ENCODE measurements around the gene PI4KB. TPM values are rescaled to one million over a fixed set of nuclear protein-coding genes. Genes with fewer than 3 reads are reported as not detected.
"Not testable (repeated sequence)": the region's sequence is repeated elsewhere in the genome, so short reads cannot be mapped to it uniquely, and the experiment has no call there.

The PI4KB gene
- total RNA-seq = 91.5 TPM

DNA sequence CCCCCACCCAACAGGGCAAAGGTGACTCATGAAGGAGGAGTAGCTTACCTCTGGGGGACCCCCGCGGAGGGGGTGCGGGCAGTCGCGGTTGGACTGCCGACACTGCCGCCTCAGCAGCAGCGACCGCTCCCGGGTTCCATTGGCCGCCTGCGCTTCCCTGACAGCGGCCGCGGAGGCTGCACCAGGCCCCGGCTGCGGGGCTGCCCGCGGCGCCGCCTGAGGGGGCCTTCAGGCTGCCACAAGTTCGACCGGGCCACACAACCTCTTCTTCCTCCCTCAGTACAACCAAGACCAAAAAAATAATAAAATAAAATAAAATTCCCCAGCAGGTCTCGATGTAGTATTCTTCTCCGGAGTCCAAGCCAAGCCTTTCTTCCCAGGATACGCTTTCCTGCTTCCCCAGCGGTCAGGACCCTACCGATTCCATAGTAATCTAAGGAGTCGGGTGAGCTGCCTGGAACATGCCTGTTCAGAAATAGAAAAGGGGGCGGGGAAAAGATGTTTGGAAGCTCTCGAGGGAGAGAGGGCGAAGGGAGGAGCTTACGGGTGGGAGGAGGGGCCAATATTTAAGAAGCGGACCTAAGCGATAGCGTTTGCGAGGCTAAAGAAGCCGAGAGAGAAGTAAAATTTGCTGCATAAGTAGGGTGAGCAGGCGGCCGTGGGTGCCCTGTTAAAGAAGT is at the start of gene PI4KB:
Gene PI4KB (minus strand): TSS at position 194 of the 680 bp plus-strand sequence. CDS start 10,935 bp downstream, outside the sequence.
- peak; percentile 95 for DNase-seq (ENCODE audit: low spot score)

DNA sequence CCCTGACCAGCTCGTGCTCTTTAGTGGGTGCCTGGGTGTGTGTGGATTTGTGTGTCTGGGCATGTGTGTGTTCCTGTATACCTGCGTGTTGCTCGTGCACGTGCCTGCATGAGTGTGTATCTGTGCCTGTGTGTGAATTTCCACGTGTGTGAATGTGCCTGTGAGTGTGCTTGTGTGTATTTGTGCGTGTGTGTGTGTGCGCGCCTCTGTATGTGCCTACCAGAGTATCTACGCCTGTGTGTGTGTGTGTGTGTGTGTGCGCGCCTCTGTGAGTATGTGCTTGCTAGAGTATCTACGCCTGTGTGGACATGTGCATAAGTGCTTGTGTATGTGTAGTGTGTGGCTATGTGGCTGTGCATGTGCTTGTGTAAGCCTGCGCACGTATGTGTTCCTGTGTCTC is 46.0 kb upstream of the PI4KB start:
- DNase-seq (ENCODE audit: low spot score) = no peak

DNA sequence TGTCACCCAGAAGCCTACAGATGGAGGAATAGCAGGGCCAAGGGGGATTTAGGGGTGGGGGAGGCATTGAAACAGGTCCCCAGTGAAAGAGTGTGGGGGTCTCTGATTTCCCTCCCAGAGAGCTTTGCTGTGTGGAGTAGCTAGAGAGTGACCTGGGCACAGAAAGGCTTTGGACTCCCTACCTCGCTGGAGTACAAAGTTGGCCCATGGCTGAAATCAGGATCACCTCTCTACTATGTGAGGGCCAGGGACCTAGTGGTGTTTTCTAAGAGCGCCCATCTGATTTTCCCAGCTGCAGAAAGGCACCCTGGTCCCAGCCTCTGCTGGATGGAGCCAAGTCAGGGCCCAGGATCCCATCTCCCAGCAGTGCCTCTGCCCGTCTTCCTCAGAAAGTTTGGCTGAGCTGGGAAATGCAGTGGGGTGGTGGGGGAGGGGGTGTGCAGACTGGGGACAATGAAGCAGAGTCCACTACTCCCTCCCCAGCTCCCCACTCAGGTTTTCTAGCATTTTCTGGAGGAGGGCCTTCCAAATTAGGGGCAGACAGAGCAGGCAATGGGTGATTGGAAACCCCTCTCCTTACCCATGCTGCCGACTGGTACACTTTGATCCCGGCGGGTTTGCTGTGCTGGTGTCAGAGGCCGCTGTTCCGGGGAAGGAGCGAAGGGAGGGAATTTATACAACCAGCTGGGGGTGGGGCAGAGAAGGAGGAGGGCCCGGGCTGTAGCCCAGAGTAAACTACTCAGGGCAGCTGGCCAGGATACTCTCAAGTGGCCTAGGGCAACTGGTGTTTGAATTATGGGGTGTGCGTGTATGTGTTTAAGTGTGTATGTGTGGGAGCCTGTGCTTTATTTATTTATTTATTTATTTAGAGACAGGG is 45.1 kb upstream of the PI4KB start, which contains the start of gene SELENBP1:
Gene SELENBP1 (minus strand): TSS at position 648 of the 877 bp plus-strand sequence. CDS start 64 bp downstream, at position 584.
- DNase-seq (ENCODE audit: low spot score) = peak; percentile 90

DNA sequence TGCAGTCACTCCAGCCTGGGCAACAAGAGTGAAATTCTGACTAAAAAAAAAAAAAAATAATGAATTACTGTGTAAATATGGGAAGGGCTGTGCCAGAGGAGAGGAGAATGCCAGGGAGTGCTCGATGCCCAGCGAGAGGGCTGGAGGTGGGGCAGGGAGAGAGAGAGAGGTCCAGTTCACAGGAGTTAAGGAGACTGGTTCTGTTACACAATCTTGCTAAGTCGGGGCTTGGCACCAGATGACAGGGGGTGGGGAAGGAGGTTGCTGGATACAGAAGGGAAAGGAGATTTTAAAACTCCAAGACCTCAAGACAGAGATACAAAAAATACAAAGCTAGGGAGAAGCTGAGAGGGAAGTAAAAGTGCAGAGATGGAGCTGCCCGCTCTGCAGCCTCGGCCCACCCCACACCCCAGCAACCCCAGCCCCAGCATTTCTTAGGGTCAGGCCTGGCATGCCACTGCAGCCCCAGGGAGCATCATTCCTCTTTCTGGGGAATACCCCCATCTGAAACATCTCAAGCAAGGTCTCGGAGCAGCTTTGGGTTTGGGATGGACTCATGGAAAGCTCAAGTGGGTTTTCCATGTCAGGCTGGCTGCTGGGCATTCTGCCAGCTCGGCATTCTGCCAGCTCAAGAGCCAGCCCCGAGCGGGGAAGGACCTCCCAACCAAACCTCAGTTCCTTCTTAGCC is 44.3 kb upstream of the PI4KB start:
- DNase-seq (ENCODE audit: low spot score) = peak; percentile 75

DNA sequence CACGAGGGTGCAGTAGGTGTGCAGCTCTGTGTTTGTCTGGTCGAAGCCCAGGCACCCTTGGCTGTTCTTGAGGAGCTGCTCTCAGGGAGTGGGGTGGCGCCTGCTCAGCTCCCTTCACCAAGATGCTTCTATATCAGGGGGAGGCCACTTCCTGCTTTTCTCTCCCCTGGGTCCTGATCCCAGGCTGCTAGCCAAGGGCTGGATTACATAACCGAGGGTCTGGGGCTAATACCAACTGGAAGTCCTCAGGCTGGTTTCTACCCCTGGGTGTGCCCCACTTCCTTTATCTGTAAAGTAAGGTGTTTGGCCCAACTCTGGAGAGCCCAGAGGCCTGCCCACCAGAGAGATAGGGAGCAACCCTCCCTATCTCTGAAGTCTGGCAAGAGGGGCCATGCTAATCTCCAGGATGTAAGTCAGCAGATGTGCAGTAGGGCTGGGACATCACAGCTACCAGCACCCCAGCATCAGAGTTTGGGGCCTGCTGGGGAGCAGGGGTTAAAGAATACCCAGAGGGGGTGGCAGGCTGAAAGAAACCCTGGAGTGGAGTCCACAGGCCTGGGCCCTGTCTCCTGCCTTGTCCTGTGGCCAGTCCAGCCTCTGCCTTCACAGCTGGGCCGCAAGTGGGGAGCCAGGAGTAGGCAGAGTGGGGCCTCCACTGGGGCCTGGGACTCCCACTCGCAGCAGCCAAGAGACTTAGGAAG is 43.1 kb upstream of the PI4KB start:
- no peak for DNase-seq (ENCODE audit: low spot score)

DNA sequence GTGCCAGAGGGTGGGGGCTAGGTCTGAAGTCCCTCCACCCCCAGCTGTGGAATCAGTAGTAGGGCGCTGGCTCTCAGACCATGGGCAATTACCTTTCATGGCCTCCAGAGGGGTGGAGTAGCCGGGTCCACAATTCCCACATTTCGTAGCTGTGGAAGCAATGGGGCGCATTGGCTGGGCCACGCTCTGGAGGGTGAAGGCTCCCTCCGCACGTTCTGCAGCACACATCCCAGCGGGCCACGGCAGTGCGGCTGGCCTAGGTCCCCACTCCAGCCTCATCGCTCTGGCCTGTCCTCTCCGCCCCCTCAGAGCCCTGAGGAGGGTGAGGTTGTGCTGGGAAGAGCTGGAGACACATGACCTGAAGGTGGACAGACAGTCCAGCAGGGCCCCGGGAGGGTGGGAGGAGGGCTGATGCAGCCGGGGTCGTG is 42.4 kb upstream of the PI4KB start:
- no peak for DNase-seq (ENCODE audit: low spot score)

DNA sequence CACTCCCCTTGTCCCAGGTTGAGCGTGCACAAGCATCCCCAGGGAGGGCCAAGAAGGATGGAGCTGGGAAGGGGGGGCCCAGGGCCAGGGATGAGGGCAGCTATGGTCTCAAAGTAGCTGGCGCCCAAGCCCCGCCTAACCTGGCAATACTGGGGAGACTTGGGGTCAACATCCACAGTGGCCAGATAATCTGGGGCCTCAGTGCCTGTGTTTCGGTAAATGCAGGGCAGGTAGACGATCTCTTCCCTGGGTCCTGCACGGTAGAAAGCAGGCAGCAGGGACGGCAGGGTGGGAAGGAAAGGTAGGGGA is 42.0 kb upstream of the PI4KB start:
- DNase-seq (ENCODE audit: low spot score) = no peak

DNA sequence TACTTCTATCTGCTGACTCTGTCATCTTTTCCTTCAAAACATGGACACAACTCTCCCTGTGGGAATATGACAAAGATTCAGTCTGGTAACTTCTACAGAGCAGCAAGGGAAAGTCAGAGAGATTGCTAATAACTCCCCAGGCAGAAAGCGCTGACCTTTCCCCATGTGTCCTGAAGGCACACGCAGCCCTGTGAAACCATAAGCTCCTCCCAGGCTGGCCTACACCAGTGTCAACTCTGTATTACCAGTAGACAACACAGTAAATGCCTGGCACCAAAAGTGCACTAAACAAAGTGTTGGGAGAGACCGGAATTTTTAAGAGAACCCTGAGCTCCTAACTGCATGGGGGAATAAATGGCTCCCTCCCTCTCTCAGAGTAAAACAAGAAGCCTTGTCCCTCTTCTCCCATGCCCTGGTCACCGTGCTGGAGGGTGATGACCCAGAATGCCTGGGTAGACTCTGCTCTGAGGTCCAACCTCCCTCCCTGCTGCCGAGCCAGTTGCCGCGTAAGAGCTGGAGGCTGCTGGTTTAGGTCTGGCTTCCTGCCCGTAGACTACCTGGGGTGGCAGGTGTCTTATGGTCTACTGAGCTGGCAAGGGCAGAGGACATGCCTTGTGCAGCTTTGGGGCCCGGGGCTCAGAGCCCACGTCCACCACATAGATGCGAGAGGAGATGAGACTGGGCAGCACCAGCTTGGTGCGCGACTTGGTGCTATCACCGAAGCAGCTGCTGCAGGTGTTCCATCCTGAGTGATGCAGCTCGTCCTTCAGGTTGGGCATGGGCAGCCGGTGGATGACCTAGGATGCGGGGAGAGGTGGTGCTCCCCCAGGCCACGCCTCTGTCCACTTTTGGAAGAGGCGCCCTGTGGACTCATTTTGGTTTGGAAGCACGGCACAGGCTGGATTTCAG is 41.4 kb upstream of the PI4KB start:
- no peak for DNase-seq (ENCODE audit: low spot score)

DNA sequence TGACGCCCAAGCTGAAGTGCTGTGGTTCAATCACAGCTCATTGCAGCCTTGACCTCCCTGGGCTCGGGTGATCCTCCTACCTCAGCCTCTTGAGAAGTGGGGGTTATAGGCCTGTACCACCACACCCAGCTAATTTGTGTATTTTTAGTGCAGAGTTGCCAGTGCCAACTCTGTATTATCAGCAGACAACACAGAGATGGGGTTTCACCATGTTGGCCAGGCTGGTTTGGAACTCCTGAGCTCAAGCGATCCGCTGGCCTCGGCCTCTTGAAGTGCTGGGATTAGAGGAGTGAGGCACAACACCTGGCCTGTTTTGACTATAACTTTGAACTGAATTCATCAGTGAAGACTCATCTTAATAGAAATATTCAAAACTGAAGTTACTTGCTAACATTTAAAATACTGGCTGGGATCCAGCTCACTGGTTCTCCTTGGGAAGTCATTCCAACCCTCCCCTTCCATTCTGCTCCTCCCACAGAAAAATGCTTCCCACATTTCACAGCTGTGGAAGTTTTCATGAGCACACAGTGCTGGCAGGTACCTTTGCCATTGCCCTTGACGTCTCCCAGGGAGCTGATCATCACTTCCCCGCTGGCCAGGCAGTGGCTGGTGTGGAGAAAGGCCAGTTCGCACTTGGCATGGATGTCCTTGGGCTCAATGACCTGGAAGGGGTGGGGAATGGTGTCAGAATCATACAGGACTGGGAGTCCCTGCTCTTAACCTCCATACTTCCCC is 40.6 kb upstream of the PI4KB start:
- DNase-seq (ENCODE audit: low spot score) = no peak

DNA sequence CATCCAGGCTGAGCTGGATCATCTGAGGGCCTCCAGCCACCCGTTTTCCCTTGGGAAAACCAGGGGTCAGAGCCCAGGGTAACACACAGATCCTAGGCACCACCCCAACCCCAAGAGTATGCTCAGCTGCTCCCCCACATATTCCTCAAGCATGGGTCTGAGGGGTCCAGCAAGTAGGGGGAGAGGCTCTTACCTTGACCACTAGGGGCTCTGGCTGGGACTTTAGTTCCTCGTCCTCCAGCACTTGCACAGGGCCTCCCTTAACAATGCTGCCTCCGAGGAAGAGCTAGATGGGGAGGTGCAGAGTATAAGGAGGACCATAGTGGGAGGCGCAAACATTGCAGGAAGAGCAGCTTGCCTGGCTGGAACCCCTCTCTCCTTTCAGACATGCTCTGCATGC is 37.8 kb upstream of the PI4KB start:
- DNase-seq (ENCODE audit: low spot score) = no peak

DNA sequence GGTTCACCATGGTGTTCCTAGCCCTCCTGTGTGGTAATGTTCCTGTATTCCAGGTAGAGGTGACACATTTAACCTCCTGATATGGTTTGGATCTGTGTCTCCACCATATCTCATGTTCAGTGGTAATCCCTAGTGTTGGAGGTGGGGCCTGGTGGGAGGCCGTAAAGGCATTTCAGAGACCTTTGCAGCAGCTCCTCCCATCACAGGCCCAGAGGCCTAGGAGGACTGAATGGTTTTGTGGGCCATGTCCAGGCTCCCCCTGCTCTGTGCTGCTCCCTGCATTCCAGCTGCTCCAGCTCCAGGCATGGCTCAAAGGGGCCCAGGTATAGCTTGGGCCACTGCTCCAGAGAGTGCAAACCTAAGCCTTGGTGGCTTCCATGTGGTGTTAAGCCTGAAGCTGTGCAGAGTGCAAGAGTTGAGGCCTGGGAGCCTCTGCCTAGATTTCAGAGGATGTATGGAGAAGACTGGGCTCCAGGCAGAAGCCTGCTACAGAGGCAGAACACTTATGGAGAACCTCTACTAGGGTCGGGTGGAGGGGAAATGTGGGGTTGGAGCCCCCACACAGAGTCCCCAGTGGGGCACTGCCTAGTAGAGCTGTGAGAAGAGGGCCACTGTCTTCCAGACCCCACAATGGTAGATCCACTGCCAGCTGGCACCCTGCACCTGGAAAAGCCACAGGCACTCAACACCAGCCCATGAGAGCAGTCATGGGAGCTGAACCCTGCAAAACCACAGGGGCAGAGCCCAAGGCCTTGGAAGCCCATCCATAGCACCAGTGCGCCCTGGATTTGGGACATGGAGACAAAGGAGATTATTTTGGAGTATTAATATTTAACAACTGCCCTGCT is 35.3 kb upstream of the PI4KB start:
- DNase-seq (ENCODE audit: low spot score) = no peak

DNA sequence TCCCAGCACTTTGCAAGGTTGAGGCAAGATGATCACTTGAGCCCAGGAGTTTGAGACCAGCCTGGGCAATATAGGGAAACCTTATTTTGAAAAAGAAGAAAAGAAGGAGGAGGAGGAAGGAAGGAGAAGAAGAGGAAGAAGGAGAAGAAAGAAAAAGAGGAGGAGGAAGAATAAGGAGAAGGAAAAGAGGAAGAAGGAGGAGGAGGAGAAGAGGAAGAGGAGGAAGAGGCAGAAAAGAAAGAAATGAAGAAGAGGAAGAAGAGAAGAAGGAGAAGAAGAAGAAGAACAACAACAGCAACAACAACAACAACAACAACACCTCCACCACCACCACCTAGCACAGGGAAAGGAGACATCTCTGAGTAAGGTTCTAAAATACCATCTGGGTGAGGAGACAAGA is 34.7 kb upstream of the PI4KB start:
- DNase-seq (ENCODE audit: low spot score) = no peak

DNA sequence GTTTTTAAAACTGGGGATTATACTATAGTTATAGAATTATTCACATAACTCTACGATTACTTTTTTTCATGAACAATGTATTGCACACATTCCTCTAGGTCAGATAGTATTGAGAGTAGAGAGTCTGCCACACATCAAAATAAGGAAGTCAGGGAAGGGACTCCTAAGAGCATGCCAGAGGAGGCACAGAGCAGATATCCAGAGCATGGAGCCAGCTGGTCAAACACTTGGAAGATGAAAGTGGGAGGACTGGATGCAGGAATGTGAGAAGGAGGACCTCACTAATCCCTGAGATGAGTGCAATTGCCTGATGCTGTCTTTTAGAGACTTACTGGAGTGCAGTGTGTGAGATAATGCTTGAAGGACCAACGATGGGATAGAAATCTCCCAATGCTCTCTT is 29.5 kb upstream of the PI4KB start:
- DNase-seq (ENCODE audit: low spot score) = no peak

DNA sequence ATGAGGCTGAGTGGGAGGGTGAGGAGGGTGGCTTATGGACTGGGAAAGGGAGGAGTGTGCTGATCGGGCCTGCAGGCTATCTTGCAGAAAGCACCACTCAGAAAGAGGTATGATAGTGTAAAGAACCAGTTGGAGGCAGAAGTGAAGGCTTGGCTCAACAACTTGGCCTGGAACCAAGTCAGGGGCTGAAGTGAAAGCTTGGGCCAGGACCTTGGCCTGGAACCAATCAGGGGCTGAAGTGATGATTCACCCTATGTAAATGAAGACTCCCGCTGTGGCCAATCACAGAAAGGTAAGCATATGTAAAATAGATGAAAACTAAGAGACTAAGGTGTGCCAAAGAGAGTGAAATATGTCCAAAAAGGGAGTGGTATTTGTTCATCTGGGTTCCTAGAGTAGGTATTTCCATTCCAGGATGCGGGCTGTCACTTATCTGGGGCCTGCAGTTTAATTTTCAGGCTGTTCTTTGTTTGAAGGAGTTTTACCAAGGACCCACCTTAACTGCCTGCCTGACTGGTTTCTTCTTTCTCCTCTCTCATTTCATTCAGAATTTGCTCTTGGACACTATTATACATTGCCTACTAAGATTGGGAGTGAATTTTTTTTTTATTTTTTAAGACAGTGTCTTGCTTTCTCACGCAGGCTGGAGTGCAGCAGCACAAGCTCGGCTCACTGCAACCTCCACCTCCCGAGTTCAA is 25.0 kb upstream of the PI4KB start:
- DNase-seq (ENCODE audit: low spot score) = no peak

DNA sequence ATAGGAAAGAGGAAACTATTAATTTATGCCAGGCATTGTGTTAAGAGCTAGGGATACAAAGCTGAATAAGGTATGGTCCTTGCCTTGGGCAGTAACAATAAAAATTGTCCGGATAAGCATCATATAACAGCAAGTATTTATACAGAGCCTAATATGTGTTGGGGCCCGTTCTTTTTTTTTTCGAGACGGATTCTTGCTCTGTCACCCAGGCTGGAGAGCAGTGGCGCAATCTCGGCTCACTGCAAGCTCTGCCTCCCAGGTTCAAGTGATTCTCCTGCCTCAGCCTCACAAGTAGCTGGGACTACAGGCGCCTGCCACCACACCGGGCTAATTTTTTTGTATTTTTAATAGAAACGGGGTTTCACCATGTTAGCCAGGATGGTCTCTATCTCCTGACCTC is 23.1 kb upstream of the PI4KB start:
- DNase-seq (ENCODE audit: low spot score) = not testable (repeated sequence)

DNA sequence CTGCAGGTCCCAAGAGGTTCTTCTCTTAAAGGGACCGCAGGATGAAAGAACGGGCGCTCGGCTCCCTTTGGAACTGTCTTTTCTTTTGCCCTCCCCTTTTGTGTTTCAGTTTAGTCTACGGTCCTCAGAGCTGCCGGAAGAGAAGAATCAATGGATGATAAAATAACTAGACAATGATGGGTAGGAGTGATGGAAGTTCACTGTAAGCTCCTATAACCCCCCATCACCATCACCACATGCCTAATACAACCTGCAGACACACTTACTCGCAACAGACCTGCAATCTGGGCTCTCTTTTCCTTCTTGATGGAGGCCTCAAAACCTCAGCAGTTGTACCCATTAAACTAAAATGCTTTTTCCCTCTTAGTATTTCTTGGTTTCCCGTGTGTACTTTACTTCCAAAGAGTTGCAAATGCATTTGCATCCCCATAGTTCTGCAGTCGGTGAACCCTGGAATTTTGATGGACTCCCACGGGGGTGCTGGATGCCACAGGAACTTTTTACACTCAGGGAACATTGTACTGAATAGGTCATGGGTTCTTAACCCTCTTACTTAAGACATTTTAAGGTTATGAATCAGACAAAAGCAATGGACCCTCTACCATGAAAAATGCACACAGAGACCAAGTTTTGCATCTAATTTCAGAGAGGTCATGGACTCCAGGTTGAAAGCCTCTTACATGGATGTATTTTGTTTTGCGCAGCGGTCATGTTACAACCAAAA is 20.5 kb upstream of the PI4KB start:
- no peak for DNase-seq (ENCODE audit: low spot score)

DNA sequence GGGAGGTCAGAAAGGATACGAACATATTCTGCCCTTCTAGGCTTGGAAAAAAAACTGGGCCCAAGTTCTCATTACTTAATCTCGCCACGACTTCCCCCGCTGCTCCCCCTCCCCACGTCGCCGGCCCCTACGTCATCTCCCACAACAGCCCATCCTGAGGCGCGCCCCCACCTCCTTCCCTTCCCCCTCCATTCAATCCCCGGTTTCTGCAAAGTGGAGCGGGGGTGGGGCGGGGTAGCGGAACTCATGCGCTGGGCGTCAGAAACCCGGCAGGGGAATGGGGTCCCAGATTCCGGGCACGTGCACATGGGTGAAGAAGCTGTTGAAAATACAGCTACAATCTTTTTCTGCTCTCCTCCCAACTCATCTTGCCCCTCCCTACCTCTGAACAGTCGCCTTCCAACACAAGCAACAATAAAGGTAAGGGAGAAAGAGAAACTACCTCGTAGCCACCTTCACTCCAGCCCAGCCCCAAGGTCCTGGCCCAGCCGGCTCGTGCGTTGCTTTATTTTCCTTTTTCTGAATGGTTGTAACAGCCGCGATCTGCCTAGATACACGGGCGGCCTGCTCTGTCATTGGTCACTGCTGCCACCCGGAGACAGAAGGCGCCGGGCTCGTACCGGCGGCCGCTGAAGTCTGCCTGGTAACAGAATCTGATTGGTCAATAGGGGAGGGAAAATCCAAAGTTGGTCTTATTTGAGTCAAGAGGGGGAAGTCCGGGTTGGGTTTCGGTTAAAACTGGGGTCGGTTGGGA is 19.7 kb upstream of the PI4KB start, which contains the start of gene RFX5:
Gene RFX5 (minus strand): TSS at position 484 of the 754 bp plus-strand sequence. CDS start 932 bp downstream, outside the sequence.
- DNase-seq (ENCODE audit: low spot score) = peak; percentile 95
